HCT116 (cell line): ENCODE data around the gene TGFBR3.

Experiments
- CBX3 ChIP-seq: IDR thresholded peaks from 2 replicates; pipeline ENCODE4 v1.6.1; 2012; ENCODE audit warnings: low read depth
- CTCF ChIP-seq, 3 experiments: fragments of 200-600 bp in 1 of 3; sonication (generic) in 1 of 3; IDR thresholded peaks in 2 of 3; conservative IDR thresholded peaks in 1 of 3; 2 replicates each; pipeline ENCODE4 v1.5.1; 2012 to 2017; ENCODE audit warnings: low read depth in 2 of 3, low read length in 2 of 3, antibody characterized with exemption in 1 of 3, borderline replicate concordance in 1 of 3, control low read depth in 1 of 3, mild to moderate bottlenecking in 1 of 3, mixed read lengths in 1 of 3, mixed run types in 1 of 3, moderate library complexity in 1 of 3; ENCODE audit not compliant: insufficient read depth in 1 of 3
- POLR2A ChIP-seq: IDR thresholded peaks from 2 replicates; pipeline ENCODE4 v1.7.0; 2011; ENCODE audit warnings: borderline replicate concordance; ENCODE audit not compliant: insufficient read depth, insufficient read length; ENCODE audit errors: extremely low read depth

- TF ChIP-seq CTCF (IDR thresholded peaks at IDR 0.05 in 2 of 3, conservative IDR thresholded peaks at IDR 0.05 in 1 of 3; ENCODE audit: borderline replicate concordance in 1 of 3, insufficient read depth in 1 of 3, low read depth in 2 of 3, low read length in 2 of 3) (no peak), CBX3 (no peak), POLR2A (no peak)
These were observed 23.8 kb downstream of the TGFBR3 start for GRCh38 chr1:91862120-91862519.
